Calu3 (cell line): ENCODE measurements around the gene FXYD6. TPM values are rescaled to one million over a fixed set of nuclear protein-coding genes. Genes with fewer than 3 reads are reported as not detected.
"Not testable (repeated sequence)": the region's sequence is repeated elsewhere in the genome, so short reads cannot be mapped to it uniquely, and the experiment has no call there.

ENCODE experiments used
- Bru-seq: library from RNA; stranded (reverse); fragments of 400-500 nt; gene quantifications from one replicate; lab custom pipeline; 2021; lab: Mats Ljungman, UMichigan
- BruChase-seq, 2 experiments: library from RNA; stranded (reverse); fragments of 400-500 nt; gene quantifications; one replicate each; lab custom pipeline; 2021; lab: Mats Ljungman, UMichigan
- BruUV-seq: library from RNA; stranded (reverse); fragments of 400-500 nt; replicated peaks from 2 replicates; lab custom pipeline; 2021; lab: Mats Ljungman, UMichigan
- CTCF ChIA-PET: fragments of 300-600 bp; sonication (Branson Sonifier 250); formaldehyde crosslinking; loops from one replicate; lab custom pipeline; 2022; ENCODE audit warnings: antibody characterized with exemption; lab: Charles Lee
- DNase-seq: peaks from one replicate; pipeline ENCODE4 v3.0.0; 2022
- H3K27ac Mint-ChIP-seq: one replicate; pipeline ENCODE4 v1.8.0; 2022; ENCODE audit warnings: mixed read lengths; ENCODE audit not compliant: unreplicated experiment
- H3K27me3 Mint-ChIP-seq: one replicate; pipeline ENCODE4 v1.8.0; 2022; ENCODE audit warnings: mixed read lengths; ENCODE audit not compliant: unreplicated experiment
- H3K36me3 Mint-ChIP-seq: one replicate; pipeline ENCODE4 v1.8.0; 2022; ENCODE audit warnings: mild to moderate bottlenecking, moderate library complexity, mixed read lengths; ENCODE audit not compliant: insufficient read depth, unreplicated experiment
- H3K4me1 Mint-ChIP-seq: one replicate; pipeline ENCODE4 v1.8.0; 2022; ENCODE audit warnings: mild to moderate bottlenecking, low read depth, mixed read lengths; ENCODE audit not compliant: unreplicated experiment
- H3K4me3 Mint-ChIP-seq: one replicate; pipeline ENCODE4 v1.8.0; 2022; ENCODE audit warnings: mild to moderate bottlenecking, low read depth, moderate library complexity, mixed read lengths; ENCODE audit not compliant: unreplicated experiment
- H3K9me3 Mint-ChIP-seq: one replicate; pipeline ENCODE4 v1.8.0; 2022; ENCODE audit warnings: low read depth, mixed read lengths; ENCODE audit not compliant: unreplicated experiment
- CTCF ChIP-seq: fragments of 200-600 bp; IDR thresholded peaks from one replicate; pipeline ENCODE4 v1.8.0; 2022; ENCODE audit warnings: antibody characterized with exemption; ENCODE audit not compliant: unreplicated experiment
- intact Hi-C: fragments of 100-400 bp; cut with micrococcal nuclease; formaldehyde crosslinking; loops from one replicate; pipeline ENCODE4 v1.10.0; 2022; ENCODE audit not compliant: unreplicated experiment
- long read RNA-seq: library from polyadenylated mRNA; stranded (forward); transcript quantifications from one replicate; pipeline ENCODE4 v2.0.0, GENCODE V29; 2022
- total RNA-seq: library from RNA; stranded (reverse); gene quantifications from 2 replicates; pipeline ENCODE4 v1.2.3, GENCODE V29; 2022

Gene FXYD6, protein sequence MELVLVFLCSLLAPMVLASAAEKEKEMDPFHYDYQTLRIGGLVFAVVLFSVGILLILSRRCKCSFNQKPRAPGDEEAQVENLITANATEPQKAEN
- total RNA-seq (0.61 and 0.78 TPM in 2 replicates), Bru-seq, nascent RNA (percentile 14 among the genes with signal in this experiment), BruChase-seq, experiment 1, labeled RNA remaining after a 6-hour chase (percentile 14 among the genes with signal in this experiment), BruChase-seq, experiment 2, labeled RNA remaining after a 2-hour chase (percentile 19 among the genes with signal in this experiment)
- long read RNA-seq, partial matches to known transcripts = 0 of 1 reads
- long read RNA-seq, other reads (novel, unspliced or antisense) = 0 of 1 reads

- CTCF ChIA-PET = interaction anchor here (0.7 kb wide), 1 partner anchor 504 kb away, joined by 3 read pairs; no protein-coding TSS in a partner anchor
- Mint-ChIP-seq H3K27me3 (peaks cover 100% of the 10 kb centered on the region), H3K9me3 (no peaks in the 10 kb centered on the region), H3K4me1 (peaks cover 8% of the 10 kb centered on the region), H3K4me3 (peak within 1 kb of the TSS; percentile 71), H3K27ac (no peak within 1 kb of the TSS), H3K36me3 (peaks cover 7% of the 10 kb centered on the region)
- BruUV-seq = no TSS peak
- no peak for DNase-seq
- intact Hi-C loops = no loop called here
- TF ChIP-seq CTCF = no peak
Observed at GRCh38 chr11:117876341-117877119, at the start of gene FXYD6. FXYD6 (minus strand) TSS chr11:117876658; CDS start chr11:117842776, 33,882 bp downstream.

DNA sequence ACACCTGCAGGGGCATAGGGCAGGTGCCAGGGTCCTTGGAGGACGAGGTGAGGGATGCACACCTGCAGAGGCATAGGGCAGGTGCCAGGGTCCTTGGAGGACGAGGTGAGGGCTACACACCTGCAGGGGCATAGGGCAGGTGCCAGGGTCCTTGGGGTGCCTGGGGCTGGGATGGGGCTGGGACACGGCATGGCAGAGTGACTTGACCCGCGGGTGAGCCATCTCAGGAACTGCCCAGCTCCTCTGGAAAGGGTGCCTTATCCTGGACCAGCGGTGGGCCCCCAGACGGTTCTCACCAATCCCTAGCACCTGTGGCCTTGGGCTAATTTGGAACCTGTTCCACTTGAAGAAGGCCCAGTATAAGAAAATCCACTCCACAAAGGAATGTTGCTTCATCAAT lies 49.7 kb upstream of the FXYD6 start:
- H3K27ac Mint-ChIP-seq, BruUV-seq, H3K36me3 Mint-ChIP-seq, intact Hi-C loops, H3K9me3 Mint-ChIP-seq, H3K4me3 Mint-ChIP-seq, CTCF ChIA-PET, DNase-seq, H3K27me3 Mint-ChIP-seq: not testable (repeated sequence)
- H3K4me1 Mint-ChIP-seq = peaks cover 12% of the 10 kb centered on the region

GRCh38 chr11:117925198-117925925 lies 48.9 kb upstream of the FXYD6 start:
- Mint-ChIP-seq H3K27me3 (no peaks in the 10 kb centered on the region), H3K36me3 (peaks cover 6% of the 10 kb centered on the region), H3K27ac (no peak overlapping the region), H3K9me3 (no peaks in the 10 kb centered on the region), H3K4me1 (peaks cover 12% of the 10 kb centered on the region), H3K4me3 (no peak overlapping the region)
- no TSS peak for BruUV-seq
- DNase-seq = no peak
- TF ChIP-seq CTCF = no peak
- CTCF ChIA-PET = no interaction called here
- intact Hi-C loops = no loop called here

DNA sequence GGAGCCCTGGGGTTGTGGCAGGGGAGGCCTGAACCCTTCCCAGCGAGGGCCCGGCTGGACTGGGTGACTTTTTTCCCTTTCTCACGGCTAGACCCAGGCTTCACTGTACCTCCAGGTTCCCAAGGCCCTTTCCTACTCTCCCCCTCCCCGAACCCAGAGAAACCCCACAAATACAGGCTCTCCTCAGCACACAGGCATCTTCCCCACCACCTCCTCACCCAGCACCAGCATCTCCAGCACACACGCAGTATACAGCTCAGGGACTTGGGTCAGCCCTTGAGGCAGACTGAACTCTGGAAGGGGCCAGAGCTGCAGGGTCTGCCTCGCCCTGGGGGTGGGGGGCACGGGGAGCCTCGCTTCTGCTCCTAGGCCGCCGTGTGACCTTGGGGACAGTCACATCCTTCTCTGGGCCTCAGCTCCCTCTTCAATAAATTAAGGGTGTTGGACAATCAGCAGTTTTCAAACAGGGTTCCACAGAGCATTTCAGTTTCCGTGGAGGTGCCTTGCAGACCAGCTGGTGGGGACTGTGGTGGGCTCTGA lies 48.2 kb upstream of the FXYD6 start:
- H3K27ac Mint-ChIP-seq = no peak overlapping the region
- intact Hi-C loops = no loop called here
- H3K27me3 Mint-ChIP-seq = no peaks in the 10 kb centered on the region
- TF ChIP-seq CTCF = no peak
- BruUV-seq = no TSS peak
- H3K36me3 Mint-ChIP-seq = peaks cover 6% of the 10 kb centered on the region
- CTCF ChIA-PET = no interaction called here
- DNase-seq = no peak
- H3K9me3 Mint-ChIP-seq = no peaks in the 10 kb centered on the region
- H3K4me1 Mint-ChIP-seq = peaks cover 12% of the 10 kb centered on the region
- H3K4me3 Mint-ChIP-seq = no peak overlapping the region
